H4 (cell line): ENCODE measurements around the gene KIAA1549. TPM values are rescaled to one million over a fixed set of nuclear protein-coding genes. Genes with fewer than 3 reads are reported as not detected.
A peak's percentile ranks its signal among the peaks of the same experiment; 100 is the strongest.

ENCODE experiments used
- DNase-seq: peaks from one replicate; pipeline ENCODE4 v3.0.0-alpha.2; 2015; ENCODE audit warnings: low spot score
- total RNA-seq: library from RNA; depleted of rRNA; stranded (reverse); fragments of >200 nt; shearing (Covaris generic); gene quantifications from 2 replicates; pipeline ENCODE4 v1.2.3, GENCODE V29; 2014

KIAA1549 gene
- total RNA-seq, 1 experiment from 2014 or later: 3.3 TPM

DNA sequence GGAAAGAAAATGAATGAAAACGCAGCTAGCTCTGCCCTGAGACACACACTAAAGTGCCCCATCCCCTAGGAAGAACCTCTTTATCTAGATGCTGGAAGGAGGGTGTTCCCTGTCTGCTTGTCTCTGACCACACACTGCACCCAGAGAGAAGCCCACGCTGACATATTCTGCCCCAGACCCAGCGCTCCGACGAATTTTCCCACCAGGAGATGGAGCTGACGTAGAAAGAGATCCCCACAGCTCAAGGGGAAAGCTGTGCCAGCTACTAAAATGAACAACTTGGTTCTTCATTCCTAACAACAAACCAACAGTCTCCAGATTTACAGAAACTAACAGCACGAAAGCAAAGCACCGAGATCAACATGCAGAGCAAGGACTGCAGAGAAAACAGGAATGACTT lies 73.3 kb downstream of the KIAA1549 start:
- no peak for DNase-seq

GRCh38 chr7:138907201-138907847 lies 73.9 kb downstream of the KIAA1549 start:
- DNase-seq: no peak

GRCh38 chr7:138903859-138904435 lies 77.2 kb downstream of the KIAA1549 start:
- DNase-seq: no peak

- no peak for DNase-seq
Observed at GRCh38 chr7:138903186-138903820, 77.9 kb downstream of the KIAA1549 start.

DNA sequence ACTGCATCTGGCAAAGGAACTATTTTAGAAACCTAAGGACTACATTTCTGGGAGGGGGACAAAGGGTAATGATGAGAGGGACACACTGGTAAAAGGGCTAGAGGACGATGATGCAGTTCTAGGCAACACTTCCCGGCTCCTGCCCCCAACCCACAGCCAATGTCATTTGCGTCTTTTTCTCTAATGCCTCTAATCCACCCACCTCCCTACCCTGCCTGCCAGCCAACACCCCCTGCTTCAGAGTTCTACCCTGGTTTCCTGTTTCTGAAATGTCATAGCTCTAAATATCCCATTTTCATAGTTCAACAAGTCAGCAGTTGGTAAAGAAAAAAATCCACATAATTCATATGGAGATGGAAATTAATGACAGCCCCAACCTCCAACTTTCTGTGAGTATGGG lies 79.0 kb downstream of the KIAA1549 start:
- DNase-seq: no peak

- peak; percentile 27 for DNase-seq
Observed at GRCh38 chr7:138900035-138900828, 81.0 kb downstream of the KIAA1549 start.

GRCh38 chr7:138898802-138899201 lies 82.4 kb downstream of the KIAA1549 start:
- DNase-seq: no peak

- no peak for DNase-seq
Observed at GRCh38 chr7:138898255-138898654, 82.9 kb downstream of the KIAA1549 start.

- no peak for DNase-seq
Observed at GRCh38 chr7:138895679-138896078, 85.5 kb downstream of the KIAA1549 start.

DNA sequence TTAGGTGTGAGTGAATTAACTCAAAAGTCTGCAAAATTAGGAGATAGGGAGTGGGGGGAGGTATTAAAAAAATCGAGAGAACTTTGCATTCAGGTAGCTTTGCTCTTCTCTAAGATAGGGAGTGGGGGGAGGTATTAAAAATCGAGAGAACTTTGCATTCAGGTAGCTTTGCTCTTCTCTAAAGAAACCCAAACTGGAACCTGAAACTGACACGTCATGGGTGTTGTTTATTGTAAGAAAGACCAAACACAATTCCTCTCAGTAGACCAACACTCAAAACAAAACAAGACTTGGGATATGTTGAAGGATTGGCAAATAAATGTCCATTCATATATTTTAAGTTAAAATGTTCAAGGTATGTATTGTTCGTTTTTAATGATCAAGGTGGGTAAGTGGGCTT lies 87.9 kb downstream of the KIAA1549 start:
- no peak for DNase-seq

GRCh38 chr7:138892812-138893211 lies 88.4 kb downstream of the KIAA1549 start:
- no peak for DNase-seq

GRCh38 chr7:138892006-138892630 lies 89.1 kb downstream of the KIAA1549 start:
- no peak for DNase-seq

GRCh38 chr7:138891446-138891810 lies 89.8 kb downstream of the KIAA1549 start:
- peak; percentile 41 for DNase-seq

DNA sequence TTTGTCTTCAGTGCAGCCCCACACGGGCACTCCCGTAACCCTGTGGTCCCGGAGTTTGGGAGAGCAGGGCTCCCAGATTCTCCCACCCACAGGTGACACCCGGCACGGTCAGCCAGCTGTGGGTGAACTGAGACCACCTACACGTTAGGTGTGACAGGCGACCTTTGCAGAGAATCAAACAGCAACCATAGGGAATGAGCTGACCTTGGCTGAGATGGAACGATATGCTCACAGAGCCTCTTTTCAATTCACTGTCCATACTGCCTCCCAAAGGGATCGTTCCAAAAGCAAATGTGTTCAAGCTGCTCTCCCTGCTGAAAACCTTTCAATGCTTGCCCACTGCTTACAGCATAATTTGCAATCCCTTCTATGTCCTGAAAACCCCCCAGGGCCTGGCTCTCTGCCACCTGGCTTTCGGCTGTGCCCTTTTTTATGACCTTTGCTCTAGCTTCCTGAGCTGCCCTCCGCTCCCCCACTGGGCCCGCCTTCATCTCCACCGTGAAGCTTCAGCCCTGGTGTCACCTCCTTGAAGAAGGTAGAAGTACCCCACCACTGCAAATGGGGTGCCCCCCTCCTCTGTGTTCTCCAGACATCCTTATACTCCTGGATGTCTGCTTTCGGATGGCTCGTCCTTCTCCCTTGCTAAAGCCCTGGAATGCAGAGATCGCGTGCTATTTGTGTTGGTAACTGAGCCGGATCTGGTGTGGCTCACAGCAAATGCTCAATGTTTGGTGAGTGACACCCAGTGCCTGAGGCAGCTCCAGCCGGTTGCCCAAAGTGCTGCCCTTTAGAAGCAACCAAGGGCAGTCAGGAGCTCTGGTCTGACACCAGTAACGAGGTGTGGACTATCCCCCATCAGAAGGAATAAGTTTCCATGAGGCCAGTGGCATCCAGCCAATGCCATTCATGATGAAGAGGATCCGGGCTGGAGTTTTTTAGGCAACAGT lies 90.4 kb downstream of the KIAA1549 start:
- peak; percentile 77 for DNase-seq

GRCh38 chr7:138889582-138890498 lies 91.3 kb downstream of the KIAA1549 start:
- DNase-seq: peak; percentile 73

- DNase-seq: no peak
Observed at GRCh38 chr7:138887872-138888656, 93.1 kb downstream of the KIAA1549 start.

GRCh38 chr7:138887085-138887710 lies 94.0 kb downstream of the KIAA1549 start:
- DNase-seq: no peak

DNA sequence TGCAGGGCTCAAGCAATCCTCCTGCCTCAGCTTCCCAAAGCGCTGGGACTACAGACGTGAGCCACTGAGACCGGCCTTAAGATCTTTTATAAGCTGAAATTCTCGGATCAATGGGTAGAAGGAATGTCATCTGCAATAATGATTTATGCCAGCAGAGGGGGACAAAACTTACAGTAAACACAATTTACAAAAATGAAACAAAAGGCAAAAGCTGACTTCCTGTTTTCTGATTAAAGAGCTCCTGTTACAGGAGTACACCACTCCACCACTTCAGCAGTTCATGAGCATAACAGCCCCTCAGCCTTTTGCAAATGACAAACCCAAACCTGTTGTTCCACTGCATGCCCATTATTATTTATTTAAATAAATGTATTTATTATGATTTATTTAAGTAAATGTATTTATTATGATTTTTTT lies 94.7 kb downstream of the KIAA1549 start:
- DNase-seq: peak; percentile 75
